ENCODE measurements around the gene PHRF1.

DNA sequence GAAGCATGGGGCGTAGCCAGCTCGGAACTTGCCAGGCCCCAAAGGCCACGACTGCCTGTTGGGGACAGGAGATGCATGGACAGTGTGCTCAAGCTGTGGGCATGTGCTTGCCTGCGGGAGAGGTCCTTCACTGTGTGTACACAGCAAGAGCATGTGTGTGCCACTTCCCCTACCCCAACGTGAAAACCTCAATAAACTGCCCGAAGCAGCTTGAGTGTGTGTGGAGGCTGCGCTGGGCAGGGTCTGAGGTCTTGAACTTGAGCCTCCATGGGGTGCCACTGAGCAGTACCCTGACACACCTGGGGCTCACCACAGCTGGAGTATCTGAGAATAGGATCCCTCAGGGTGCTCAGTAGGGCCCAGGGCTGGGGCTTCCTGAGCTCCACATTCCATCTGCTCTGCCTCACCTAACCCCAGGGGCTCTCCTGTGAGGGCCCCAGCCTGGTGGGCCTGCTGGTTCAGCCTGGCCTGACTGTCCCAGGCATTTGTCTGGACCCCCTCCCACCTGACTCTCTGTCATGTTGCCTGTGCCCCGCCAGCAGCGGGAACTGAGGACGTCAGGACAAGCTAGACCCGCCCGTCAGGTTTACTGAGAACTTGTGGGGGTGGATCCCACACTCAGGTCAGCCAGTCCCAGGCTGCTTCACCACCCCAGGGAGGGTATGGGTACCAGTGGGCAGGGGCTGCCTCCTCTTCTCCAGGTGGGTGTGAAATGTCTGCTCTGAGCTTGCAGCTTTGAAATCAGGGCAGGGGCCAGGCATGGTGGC is 12.3 kb upstream of the PHRF1 start:
- TF ChIP-seq, protein P1, sequence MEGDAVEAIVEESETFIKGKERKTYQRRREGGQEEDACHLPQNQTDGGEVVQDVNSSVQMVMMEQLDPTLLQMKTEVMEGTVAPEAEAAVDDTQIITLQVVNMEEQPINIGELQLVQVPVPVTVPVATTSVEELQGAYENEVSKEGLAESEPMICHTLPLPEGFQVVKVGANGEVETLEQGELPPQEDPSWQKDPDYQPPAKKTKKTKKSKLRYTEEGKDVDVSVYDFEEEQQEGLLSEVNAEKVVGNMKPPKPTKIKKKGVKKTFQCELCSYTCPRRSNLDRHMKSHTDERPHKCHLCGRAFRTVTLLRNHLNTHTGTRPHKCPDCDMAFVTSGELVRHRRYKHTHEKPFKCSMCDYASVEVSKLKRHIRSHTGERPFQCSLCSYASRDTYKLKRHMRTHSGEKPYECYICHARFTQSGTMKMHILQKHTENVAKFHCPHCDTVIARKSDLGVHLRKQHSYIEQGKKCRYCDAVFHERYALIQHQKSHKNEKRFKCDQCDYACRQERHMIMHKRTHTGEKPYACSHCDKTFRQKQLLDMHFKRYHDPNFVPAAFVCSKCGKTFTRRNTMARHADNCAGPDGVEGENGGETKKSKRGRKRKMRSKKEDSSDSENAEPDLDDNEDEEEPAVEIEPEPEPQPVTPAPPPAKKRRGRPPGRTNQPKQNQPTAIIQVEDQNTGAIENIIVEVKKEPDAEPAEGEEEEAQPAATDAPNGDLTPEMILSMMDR (IDR thresholded peaks at IDR 0.05): no peak
- TF ChIP-seq POLR2A (IDR thresholded peaks at IDR 0.05): no peak

All from heart left ventricle (tissue), 13 donors.